Thoracic aorta (tissue), 2 donors: ENCODE data around the gene ADGRL3. TPM values are rescaled to one million over a fixed set of nuclear protein-coding genes. Genes with fewer than 3 reads are reported as not detected.

Experiments used
- ATAC-seq: fragments of 150-250 bp; one replicate; pipeline ENCODE4 v1.8.0; 2017; ENCODE audit warnings: low read depth; ENCODE audit not compliant: insufficient number of reproducible peaks, low FRiP score
- DNase-seq: peaks from one replicate; pipeline ENCODE4 v3.0.0-alpha.2; 2020; ENCODE audit warnings: low spot score
- H3K27ac ChIP-seq, 2 donors: fragments of 200-600 bp; sonication (generic); 1 replicate in 1 of 2; 2 replicates in 1 of 2; pipeline ENCODE4 v1.5.1; 2016; ENCODE audit warnings: mild to moderate bottlenecking in 2 of 2, moderate library complexity in 2 of 2
- H3K27me3 ChIP-seq: fragments of 200-600 bp; sonication (generic); replicated peaks from 2 replicates; pipeline ENCODE4 v1.6.0; 2016; ENCODE audit warnings: mild to moderate bottlenecking; ENCODE audit not compliant: insufficient read depth
- H3K36me3 ChIP-seq: fragments of 200-600 bp; sonication (generic); one replicate; pipeline ENCODE4 v1.5.1; 2016
- H3K4me1 ChIP-seq, 2 donors: fragments of 200-600 bp; sonication (generic); 1 replicate in 1 of 2; 2 replicates in 1 of 2; pipeline versions ENCODE4 v1.5.1 to v1.6.0; 2016; ENCODE audit warnings: low read depth in 2 of 2, mild to moderate bottlenecking in 1 of 2; ENCODE audit not compliant: control insufficient read depth in 1 of 2
- H3K4me3 ChIP-seq: fragments of 200-600 bp; sonication (generic); 2 replicates; pipeline ENCODE4 v1.5.1; 2016; ENCODE audit warnings: mild to moderate bottlenecking
- H3K9me3 ChIP-seq: fragments of 200-600 bp; sonication (generic); 2 replicates; pipeline ENCODE4 v1.5.1; 2016
- CTCF ChIP-seq: fragments of 200-600 bp; sonication (generic); IDR thresholded peaks from one replicate; pipeline ENCODE4 v1.5.1; 2019; ENCODE audit warnings: antibody characterized with exemption
- total RNA-seq, 2 donors: library from RNA; depleted of rRNA; stranded (reverse); fragments of >200 nt; gene quantifications; one replicate each; pipeline versions ENCODE4 v1.1.0 to v1.2.3, GENCODE V29; 2016

Gene ADGRL3
- total RNA-seq, 2 donors from 2014 or later: 17.5 to 18.1 TPM

- no peak overlapping the region for H3K27ac ChIP-seq
- H3K4me1 ChIP-seq: no peaks in the 10 kb centered on the region
- no peaks in the 10 kb centered on the region for H3K36me3 ChIP-seq
- ATAC-seq: no peak
- H3K9me3 ChIP-seq: no peaks in the 10 kb centered on the region
- no peak for DNase-seq
- TF ChIP-seq CTCF: no peak
- no peaks in the 10 kb centered on the region for H3K27me3 ChIP-seq
- H3K4me3 ChIP-seq: no peak overlapping the region
Observed at GRCh38 chr4:61828960-61829359, 628.8 kb downstream of the ADGRL3 start.

- DNase-seq (no peak), ATAC-seq (no peak)
- no peak for TF ChIP-seq CTCF
- H3K9me3 ChIP-seq: no peaks in the 10 kb centered on the region
- H3K4me1 ChIP-seq: no peaks in the 10 kb centered on the region
- H3K4me3 ChIP-seq: no peak overlapping the region
- H3K27me3 ChIP-seq: no peaks in the 10 kb centered on the region
- H3K27ac ChIP-seq: no peak overlapping the region
- no peaks in the 10 kb centered on the region for H3K36me3 ChIP-seq
Observed at GRCh38 chr4:61831987-61832386, 631.9 kb downstream of the ADGRL3 start.

- no peaks in the 10 kb centered on the region for H3K27me3 ChIP-seq
- ATAC-seq: no peak
- TF ChIP-seq CTCF: no peak
- no peaks in the 10 kb centered on the region for H3K9me3 ChIP-seq
- H3K27ac ChIP-seq: no peak overlapping the region
- H3K4me1 ChIP-seq: no peaks in the 10 kb centered on the region
- H3K4me3 ChIP-seq: no peak overlapping the region
- no peak for DNase-seq
- no peaks in the 10 kb centered on the region for H3K36me3 ChIP-seq
Observed at GRCh38 chr4:61837395-61837794, 637.3 kb downstream of the ADGRL3 start.

GRCh38 chr4:61838072-61838471 lies 637.9 kb downstream of the ADGRL3 start:
- Histone ChIP-seq H3K9me3 (no peaks in the 10 kb centered on the region), H3K4me3 (no peak overlapping the region), H3K27ac (no peak overlapping the region), H3K27me3 (no peaks in the 10 kb centered on the region), H3K36me3 (no peaks in the 10 kb centered on the region), H3K4me1 (no peaks in the 10 kb centered on the region)
- no peak for TF ChIP-seq CTCF
- ATAC-seq (no peak), DNase-seq (no peak)

- DNase-seq: no peak
- no peaks in the 10 kb centered on the region for H3K4me1 ChIP-seq
- H3K36me3 ChIP-seq: no peaks in the 10 kb centered on the region
- TF ChIP-seq CTCF: no peak
- H3K9me3 ChIP-seq: no peaks in the 10 kb centered on the region
- no peak overlapping the region for H3K27ac ChIP-seq
- ATAC-seq: no peak
- no peak overlapping the region for H3K4me3 ChIP-seq
- no peaks in the 10 kb centered on the region for H3K27me3 ChIP-seq
Observed at GRCh38 chr4:61841714-61842113, 641.6 kb downstream of the ADGRL3 start.
